H9 (cell line): ENCODE results near the gene TCEA2. TPM values are rescaled to one million over a fixed set of nuclear protein-coding genes. Genes with fewer than 3 reads are reported as not detected.

Experiments
- DNase-seq: peaks from one replicate; pipeline ENCODE4 v3.0.0-alpha.2; 2017
- H2AFZ ChIP-seq: one replicate; pipeline ENCODE4 v1.6.1; 2013; ENCODE audit warnings: mild to moderate bottlenecking, low read length, control low read depth, moderate library complexity
- H2AK5ac ChIP-seq: 2 replicates; pipeline ENCODE4 v1.6.1; 2013; ENCODE audit warnings: low read length, control low read depth, mixed read lengths; ENCODE audit not compliant: insufficient read length
- H2BK120ac ChIP-seq: one replicate; pipeline ENCODE4 v1.6.1; 2013; ENCODE audit warnings: low read depth, mild to moderate bottlenecking, low read length, control low read depth, inconsistent platforms; ENCODE audit not compliant: poor library complexity, severe bottlenecking
- H2BK12ac ChIP-seq: 2 replicates; pipeline ENCODE4 v1.6.1; 2013; ENCODE audit warnings: low read length, control low read depth, mixed read lengths, low read depth; ENCODE audit not compliant: insufficient read length
- H2BK15ac ChIP-seq: 2 replicates; pipeline ENCODE4 v1.6.1; 2013; ENCODE audit warnings: low read depth, low read length, control low read depth
- H2BK20ac ChIP-seq: one replicate; pipeline ENCODE4 v1.6.1; 2013; ENCODE audit warnings: low read depth, mild to moderate bottlenecking, low read length, control low read depth, inconsistent platforms; ENCODE audit not compliant: poor library complexity, severe bottlenecking
- H2BK5ac ChIP-seq: 2 replicates; pipeline ENCODE4 v1.6.1; 2013; ENCODE audit warnings: low read length, control low read depth, mixed read lengths; ENCODE audit not compliant: insufficient read length
- H3K14ac ChIP-seq: 2 replicates; pipeline ENCODE4 v1.6.1; 2013; ENCODE audit warnings: low read length, control low read depth; ENCODE audit not compliant: insufficient read depth
- H3K18ac ChIP-seq: 2 replicates; pipeline ENCODE4 v1.6.1; 2013; ENCODE audit warnings: low read depth, mild to moderate bottlenecking, mixed read lengths, low read length, control low read depth; ENCODE audit not compliant: insufficient read length
- H3K23ac ChIP-seq: 2 replicates; pipeline ENCODE4 v1.6.1; 2013; ENCODE audit warnings: low read length, control low read depth, mixed read lengths, low read depth; ENCODE audit not compliant: insufficient read length
- H3K23me2 ChIP-seq: 2 replicates; pipeline ENCODE4 v1.6.1; 2013; ENCODE audit warnings: low read depth, mild to moderate bottlenecking, mixed read lengths, low read length, control low read depth; ENCODE audit not compliant: insufficient read length, poor library complexity, severe bottlenecking
- H3K27ac ChIP-seq: 2 replicates; pipeline ENCODE4 v1.5.1; 2013; ENCODE audit warnings: low read length, control low read depth, mixed read lengths, low read depth; ENCODE audit not compliant: insufficient read length
- H3K27me3 ChIP-seq: 2 replicates; pipeline ENCODE4 v1.6.1; 2013; ENCODE audit warnings: low read length, control low read depth, inconsistent platforms; ENCODE audit not compliant: insufficient read depth
- H3K4ac ChIP-seq: 2 replicates; pipeline ENCODE4 v1.6.1; 2013; ENCODE audit warnings: low read depth, mild to moderate bottlenecking, control low read depth, inconsistent platforms, low read length, moderate library complexity
- H3K4me1 ChIP-seq: 2 replicates; pipeline ENCODE4 v1.6.1; 2013; ENCODE audit warnings: low read length, control low read depth, inconsistent platforms; ENCODE audit not compliant: insufficient read depth
- H3K4me2 ChIP-seq: 2 replicates; pipeline ENCODE4 v1.6.1; 2013; ENCODE audit warnings: low read length, control low read depth, mixed read lengths; ENCODE audit not compliant: insufficient read length, insufficient read depth
- H3K56ac ChIP-seq: 2 replicates; pipeline ENCODE4 v1.6.1; 2013; ENCODE audit warnings: low read depth, mild to moderate bottlenecking, mixed read lengths, low read length, control low read depth; ENCODE audit not compliant: insufficient read length
- H3K79me1 ChIP-seq: 2 replicates; pipeline ENCODE4 v1.6.1; 2013; ENCODE audit warnings: low read depth, mild to moderate bottlenecking, moderate library complexity, low read length, control low read depth, inconsistent platforms; ENCODE audit not compliant: insufficient read depth, poor library complexity, severe bottlenecking
- H3K79me2 ChIP-seq: 2 replicates; pipeline ENCODE4 v1.6.1; 2013; ENCODE audit warnings: low read length, control low read depth, inconsistent platforms; ENCODE audit not compliant: insufficient read depth
- H3K9ac ChIP-seq: 2 replicates; pipeline ENCODE4 v1.6.1; 2013; ENCODE audit warnings: low read length, control low read depth, mixed read lengths; ENCODE audit not compliant: insufficient read length; ENCODE audit errors: extremely low read depth
- H3K9me3 ChIP-seq: one replicate; pipeline ENCODE4 v1.6.1; 2013; ENCODE audit warnings: low read depth, low read length, inconsistent platforms; ENCODE audit not compliant: control insufficient read depth
- H3T11ph ChIP-seq: one replicate; pipeline ENCODE4 v1.6.1; 2013; ENCODE audit warnings: mild to moderate bottlenecking, low read length, control low read depth, inconsistent platforms
- H4K20me1 ChIP-seq: one replicate; pipeline ENCODE4 v1.6.1; 2013; ENCODE audit not compliant: control insufficient read depth, insufficient read length, insufficient read depth
- H4K5ac ChIP-seq: 2 replicates; pipeline ENCODE4 v1.6.1; 2013; ENCODE audit warnings: low read depth, mild to moderate bottlenecking, mixed read lengths, low read length, control low read depth; ENCODE audit not compliant: insufficient read length
- H4K8ac ChIP-seq: replicated peaks from 2 replicates; pipeline ENCODE4 v1.6.1; 2013; ENCODE audit warnings: low read length, control low read depth, mixed read lengths, low read depth; ENCODE audit not compliant: insufficient read length
- H4K91ac ChIP-seq: 2 replicates; pipeline ENCODE4 v1.6.1; 2013; ENCODE audit warnings: low read depth, mild to moderate bottlenecking, moderate library complexity, mixed read lengths, low read length, control low read depth; ENCODE audit not compliant: insufficient read length
- H3K27ac Mint-ChIP-seq, 3 experiments: 2 replicates in 2 of 3; 3 replicates in 1 of 3; pipeline ENCODE4 v1.8.0; 2020 to 2021; ENCODE audit warnings: mixed read lengths in 3 of 3, mild to moderate bottlenecking in 1 of 3, moderate library complexity in 1 of 3
- H3K27me3 Mint-ChIP-seq: 2 replicates; pipeline ENCODE4 v1.8.0; 2021; ENCODE audit warnings: low read depth, mild to moderate bottlenecking, moderate library complexity, mixed read lengths
- H3K36me3 Mint-ChIP-seq, 3 experiments: 2 replicates in 2 of 3; 3 replicates in 1 of 3; pipeline ENCODE4 v1.8.0; 2020 to 2021; ENCODE audit warnings: low read depth in 3 of 3, mixed read lengths in 3 of 3; ENCODE audit not compliant: insufficient read depth in 1 of 3
- H3K4me1 Mint-ChIP-seq, 2 experiments: 2 replicates each; pipeline ENCODE4 v1.8.0; 2020; ENCODE audit warnings: mixed read lengths in 2 of 2
- H3K4me3 Mint-ChIP-seq, 2 experiments: 2 replicates in 1 of 2; 3 replicates in 1 of 2; pipeline ENCODE4 v1.8.0; 2020 to 2021; ENCODE audit warnings: mild to moderate bottlenecking in 2 of 2, mixed read lengths in 2 of 2, moderate library complexity in 1 of 2
- H3K9me3 Mint-ChIP-seq, 2 experiments: 2 replicates in 1 of 2; 3 replicates in 1 of 2; pipeline ENCODE4 v1.8.0; 2020; ENCODE audit warnings: mild to moderate bottlenecking in 2 of 2, mixed read lengths in 2 of 2, moderate library complexity in 1 of 2
- WGBS: extraction: QIAGEN DNeasy Blood & Tissue Kit; methylation state at CpG from one replicate; pipeline ENCODE4 v1.1.7; 2013; ENCODE audit warnings: missing lambda C conversion rate, low lambda C conversion rate, mixed read lengths; ENCODE audit not compliant: insufficient read length; ENCODE audit errors: extremely low coverage; 5-methylcytosine and 5-hydroxymethylcytosine counted together
- total RNA-seq: library from RNA; stranded (reverse); gene quantifications from 2 replicates; pipeline ENCODE4 v1.2.1, GENCODE V29; 2021
- TF ChIP-seq, protein P1 (sequence below): fragments of 200-600 bp; sonication (generic); conservative IDR thresholded peaks from 3 replicates; pipeline ENCODE4 v1.8.0; 2021; ENCODE audit warnings: antibody characterized with exemption, mild to moderate bottlenecking

TCEA2 gene
- total RNA-seq, 1 experiment from 2014 or later = 51.7 TPM

DNA sequence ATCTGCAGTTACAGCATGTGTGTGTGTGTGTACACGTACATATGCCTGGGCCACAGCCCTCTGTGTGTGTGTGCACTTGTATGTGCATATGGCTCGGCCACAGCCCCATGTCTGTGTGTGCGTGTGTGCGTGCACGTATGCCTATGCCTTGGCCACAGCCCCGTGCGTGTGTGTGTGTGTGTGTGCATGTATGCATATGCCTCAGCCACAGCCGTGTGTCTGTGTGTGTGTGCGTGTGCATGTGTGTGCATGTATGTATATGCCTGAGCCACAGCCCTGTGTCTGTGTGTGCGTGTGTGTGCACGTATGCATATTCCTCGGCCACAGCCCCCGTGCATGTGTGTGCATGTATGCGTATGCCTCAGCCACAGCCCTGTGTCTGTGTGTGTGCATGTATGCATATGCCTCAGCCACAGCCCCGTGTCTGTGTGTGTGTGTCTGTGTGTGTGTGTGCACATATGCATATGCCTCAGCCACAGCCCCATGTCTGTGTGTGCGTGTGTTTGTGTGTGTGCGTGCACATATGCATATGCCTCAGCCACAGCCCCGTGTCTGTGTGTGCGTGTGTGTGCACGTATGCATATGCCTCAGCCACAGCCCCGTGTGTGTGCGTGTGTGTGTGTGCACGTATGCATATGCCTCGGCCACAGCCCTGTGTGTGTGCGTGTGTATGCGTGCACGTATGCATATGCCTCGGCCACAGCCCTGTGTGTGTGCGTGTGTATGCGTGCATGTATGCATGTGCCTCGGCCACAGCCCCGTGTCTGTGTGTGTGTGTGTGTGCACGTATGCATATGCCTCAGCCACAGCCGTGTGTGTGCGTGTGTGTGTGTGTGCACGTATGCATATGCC lies 41.6 kb upstream of the TCEA2 start:
- H3K9me3 Mint-ChIP-seq = no peaks in the 10 kb centered on the region; a peak in 1 of 5 replicates
- H4K91ac ChIP-seq = no peak overlapping the region
- H2BK20ac ChIP-seq = no peak overlapping the region
- H2AK5ac ChIP-seq = no peak overlapping the region
- H3K27ac Mint-ChIP-seq = peak overlapping the region in 1 of 3 experiments; percentile 44; a peak in 1 of 7 replicates
- no peaks in the 10 kb centered on the region for H3K23me2 ChIP-seq
- H3K4me3 Mint-ChIP-seq = no peak overlapping the region
- no peak overlapping the region for H3K56ac ChIP-seq
- H3K4me1 ChIP-seq = no peaks in the 10 kb centered on the region
- H3K23ac ChIP-seq = no peak overlapping the region
- no peaks in the 10 kb centered on the region for H3K79me2 ChIP-seq
- no peak overlapping the region for H3K4ac ChIP-seq
- no peaks in the 10 kb centered on the region for H3K9me3 ChIP-seq
- no peak overlapping the region for H4K5ac ChIP-seq
- H3K14ac ChIP-seq = no peak overlapping the region
- no peak overlapping the region for H2AFZ ChIP-seq
- TF ChIP-seq, protein P1, sequence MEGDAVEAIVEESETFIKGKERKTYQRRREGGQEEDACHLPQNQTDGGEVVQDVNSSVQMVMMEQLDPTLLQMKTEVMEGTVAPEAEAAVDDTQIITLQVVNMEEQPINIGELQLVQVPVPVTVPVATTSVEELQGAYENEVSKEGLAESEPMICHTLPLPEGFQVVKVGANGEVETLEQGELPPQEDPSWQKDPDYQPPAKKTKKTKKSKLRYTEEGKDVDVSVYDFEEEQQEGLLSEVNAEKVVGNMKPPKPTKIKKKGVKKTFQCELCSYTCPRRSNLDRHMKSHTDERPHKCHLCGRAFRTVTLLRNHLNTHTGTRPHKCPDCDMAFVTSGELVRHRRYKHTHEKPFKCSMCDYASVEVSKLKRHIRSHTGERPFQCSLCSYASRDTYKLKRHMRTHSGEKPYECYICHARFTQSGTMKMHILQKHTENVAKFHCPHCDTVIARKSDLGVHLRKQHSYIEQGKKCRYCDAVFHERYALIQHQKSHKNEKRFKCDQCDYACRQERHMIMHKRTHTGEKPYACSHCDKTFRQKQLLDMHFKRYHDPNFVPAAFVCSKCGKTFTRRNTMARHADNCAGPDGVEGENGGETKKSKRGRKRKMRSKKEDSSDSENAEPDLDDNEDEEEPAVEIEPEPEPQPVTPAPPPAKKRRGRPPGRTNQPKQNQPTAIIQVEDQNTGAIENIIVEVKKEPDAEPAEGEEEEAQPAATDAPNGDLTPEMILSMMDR = no peak
- DNase-seq = no peak
- H3T11ph ChIP-seq = no peak overlapping the region
- no peak overlapping the region for H2BK12ac ChIP-seq
- no peaks in the 10 kb centered on the region for H3K4me1 Mint-ChIP-seq
- H3K36me3 Mint-ChIP-seq = peaks cover 40 to 79% (median 77%) of the 10 kb centered on the region in 3 experiments; a peak in 6 of 7 replicates
- no peak overlapping the region for H3K18ac ChIP-seq
- no peak overlapping the region for H3K27ac ChIP-seq
- no peak overlapping the region for H3K4me2 ChIP-seq
- no peak overlapping the region for H2BK120ac ChIP-seq
- no peak overlapping the region for H4K8ac ChIP-seq
- H3K27me3 ChIP-seq = no peaks in the 10 kb centered on the region
- H3K9ac ChIP-seq = no peak overlapping the region
- H3K79me1 ChIP-seq = no peaks in the 10 kb centered on the region
- WGBS = no CpG with 5 or more reads among the region's 36 CpGs
- H3K27me3 Mint-ChIP-seq = no peaks in the 10 kb centered on the region
- no peak overlapping the region for H2BK5ac ChIP-seq
- no peaks in the 10 kb centered on the region for H4K20me1 ChIP-seq
- H2BK15ac ChIP-seq = no peak overlapping the region
